Prostate gland (tissue), 2 donors: Measurements from ENCODE around the gene PADI6.

ENCODE experiments used
- POLR2A ChIP-seq: fragments of 450-650 bp; IDR thresholded peaks from one replicate; pipeline ENCODE4 v1.6.1; 2016; ENCODE audit warnings: antibody characterized with exemption, mild to moderate bottlenecking
- TF ChIP-seq, protein P1 (sequence below), 4 experiments: fragments of 200-600 bp in 2 of 4; fragments of 450-650 bp in 2 of 4; sonication (generic) in 2 of 4; IDR thresholded peaks; 1 replicate in 3 of 4; 2 replicates in 1 of 4; pipeline ENCODE4 v1.5.1; 2016 to 2019; ENCODE audit warnings: antibody characterized with exemption in 4 of 4, mild to moderate bottlenecking in 2 of 4, moderate library complexity in 2 of 4

DNA sequence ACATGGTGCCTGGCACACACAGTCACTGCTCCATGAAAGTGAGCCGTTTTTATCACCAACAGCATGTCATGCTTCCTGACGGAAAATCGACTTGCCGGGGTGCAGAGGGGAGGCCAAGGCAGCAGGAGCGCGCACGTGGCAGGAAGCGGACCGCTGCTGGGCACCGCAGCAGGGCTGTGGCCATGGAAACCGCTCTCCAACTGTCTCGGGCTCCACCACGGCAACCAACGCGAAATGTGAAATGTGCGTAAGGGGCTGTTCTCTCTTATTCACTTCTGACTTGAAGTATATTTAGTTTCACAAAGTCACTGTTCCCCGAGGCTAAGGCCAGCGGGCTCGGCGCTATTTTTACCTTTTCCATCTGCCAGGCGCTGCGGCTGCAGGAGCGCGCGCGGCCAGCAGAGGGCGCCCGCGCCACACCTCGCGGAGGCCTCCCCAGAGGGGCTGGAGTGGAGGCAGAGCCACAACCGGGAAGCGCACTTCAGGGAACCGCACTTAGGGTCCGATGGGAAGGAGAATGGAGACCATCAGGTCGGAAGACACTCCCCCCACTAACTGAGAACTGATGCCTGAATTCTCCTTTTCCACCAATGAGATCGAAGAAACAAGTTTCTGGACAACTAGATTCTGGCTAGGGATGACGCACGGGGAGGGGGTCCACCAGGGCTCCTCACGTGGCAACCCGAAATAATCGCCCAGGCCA is 47.8 kb downstream of the PADI6 start:
- TF ChIP-seq, protein P1, sequence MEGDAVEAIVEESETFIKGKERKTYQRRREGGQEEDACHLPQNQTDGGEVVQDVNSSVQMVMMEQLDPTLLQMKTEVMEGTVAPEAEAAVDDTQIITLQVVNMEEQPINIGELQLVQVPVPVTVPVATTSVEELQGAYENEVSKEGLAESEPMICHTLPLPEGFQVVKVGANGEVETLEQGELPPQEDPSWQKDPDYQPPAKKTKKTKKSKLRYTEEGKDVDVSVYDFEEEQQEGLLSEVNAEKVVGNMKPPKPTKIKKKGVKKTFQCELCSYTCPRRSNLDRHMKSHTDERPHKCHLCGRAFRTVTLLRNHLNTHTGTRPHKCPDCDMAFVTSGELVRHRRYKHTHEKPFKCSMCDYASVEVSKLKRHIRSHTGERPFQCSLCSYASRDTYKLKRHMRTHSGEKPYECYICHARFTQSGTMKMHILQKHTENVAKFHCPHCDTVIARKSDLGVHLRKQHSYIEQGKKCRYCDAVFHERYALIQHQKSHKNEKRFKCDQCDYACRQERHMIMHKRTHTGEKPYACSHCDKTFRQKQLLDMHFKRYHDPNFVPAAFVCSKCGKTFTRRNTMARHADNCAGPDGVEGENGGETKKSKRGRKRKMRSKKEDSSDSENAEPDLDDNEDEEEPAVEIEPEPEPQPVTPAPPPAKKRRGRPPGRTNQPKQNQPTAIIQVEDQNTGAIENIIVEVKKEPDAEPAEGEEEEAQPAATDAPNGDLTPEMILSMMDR (IDR thresholded peaks at IDR 0.05) = peak; percentile 96 to 99 (median 97)
- no peak for TF ChIP-seq POLR2A
